Measurements from ENCODE around the gene ARID1B. TPM values are rescaled to one million over a fixed set of nuclear protein-coding genes. Genes with fewer than 3 reads are reported as not detected.
A peak's percentile ranks its signal among the peaks of the same experiment; 100 is the strongest.

ARID1B gene
- total and polyA plus RNA-seq, 2 donors (not counting 1 experiment from before 2014, with no cell fraction given), result 47.2 to 280 TPM

GRCh38 chr6:156989159-156989806 lies 212.1 kb downstream of the ARID1B start:
- H4K20me1 ChIP-seq (ENCODE audit: control insufficient read depth, insufficient read depth, low read length, poor library complexity, severe bottlenecking), result peaks cover 83% of the 10 kb centered on the region
- peak overlapping the region; percentile 63 for H3K4me2 ChIP-seq (replicated peaks; ENCODE audit: low read depth, low read length, poor library complexity, severe bottlenecking)
- H3K4me1 ChIP-seq (ENCODE audit: control insufficient read depth in 2 of 2, insufficient read depth in 2 of 2, low read length in 2 of 2), result peaks cover 38 to 57% of the 10 kb centered on the region in 2 donors
- CTCF ChIA-PET, result interaction anchor here (0.8 to 1.7 kb wide), 4 partner anchors 8 to 213 kb away, joined by 3 to 5 read pairs (median 4); no protein-coding TSS in a partner anchor
- DNase-seq (no peak), ATAC-seq (ENCODE audit: low read depth) (no peak)
- no peak for TF ChIP-seq EZH2 (IDR thresholded peaks at IDR 0.05; ENCODE audit: borderline replicate concordance, insufficient read depth, low read depth, low read length, poor library complexity, severe bottlenecking)
- TF ChIP-seq, protein P1, sequence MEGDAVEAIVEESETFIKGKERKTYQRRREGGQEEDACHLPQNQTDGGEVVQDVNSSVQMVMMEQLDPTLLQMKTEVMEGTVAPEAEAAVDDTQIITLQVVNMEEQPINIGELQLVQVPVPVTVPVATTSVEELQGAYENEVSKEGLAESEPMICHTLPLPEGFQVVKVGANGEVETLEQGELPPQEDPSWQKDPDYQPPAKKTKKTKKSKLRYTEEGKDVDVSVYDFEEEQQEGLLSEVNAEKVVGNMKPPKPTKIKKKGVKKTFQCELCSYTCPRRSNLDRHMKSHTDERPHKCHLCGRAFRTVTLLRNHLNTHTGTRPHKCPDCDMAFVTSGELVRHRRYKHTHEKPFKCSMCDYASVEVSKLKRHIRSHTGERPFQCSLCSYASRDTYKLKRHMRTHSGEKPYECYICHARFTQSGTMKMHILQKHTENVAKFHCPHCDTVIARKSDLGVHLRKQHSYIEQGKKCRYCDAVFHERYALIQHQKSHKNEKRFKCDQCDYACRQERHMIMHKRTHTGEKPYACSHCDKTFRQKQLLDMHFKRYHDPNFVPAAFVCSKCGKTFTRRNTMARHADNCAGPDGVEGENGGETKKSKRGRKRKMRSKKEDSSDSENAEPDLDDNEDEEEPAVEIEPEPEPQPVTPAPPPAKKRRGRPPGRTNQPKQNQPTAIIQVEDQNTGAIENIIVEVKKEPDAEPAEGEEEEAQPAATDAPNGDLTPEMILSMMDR (IDR thresholded peaks at IDR 0.05), result no peak
- H3K27me3 ChIP-seq (replicated peaks in 1 of 4; ENCODE audit: control extremely low read depth in 1 of 4, control insufficient read depth in 3 of 4, insufficient read depth in 4 of 4, low read length in 3 of 4), result no peaks in the 10 kb centered on the region
- Mint-ChIP-seq H3K27me3 (no peaks in the 10 kb centered on the region), H3K4me1 (peaks cover 71% of the 10 kb centered on the region), H3K4me3 (peak overlapping the region; percentile 72), H3K27ac (peak overlapping the region; percentile 69), H3K9me3 (ENCODE audit: insufficient read depth) (no peaks in the 10 kb centered on the region)
- POLR2A ChIA-PET, result no interaction called here
- H3K4me3 ChIP-seq (ENCODE audit: control extremely low read depth in 1 of 5, extremely low read depth in 1 of 5, insufficient read depth in 1 of 5, low read depth in 2 of 5, low read length in 4 of 5), result no peak overlapping the region
- intact Hi-C loops (cut with micrococcal nuclease), result loop anchor here (2.0 kb wide), 1 partner anchor 20 kb away; no protein-coding TSS in a partner anchor
- H3K9me3 ChIP-seq (ENCODE audit: control extremely low read depth in 1 of 3, control insufficient read depth in 2 of 3, insufficient read depth in 1 of 3, low read length in 2 of 3), result no peaks in the 10 kb centered on the region
- 100% methylated on average over 3 of the region's 8 CpGs for WGBS (ENCODE audit: insufficient coverage)
- no peak overlapping the region for H2AFZ ChIP-seq (ENCODE audit: insufficient read depth, low read depth, low read length, poor library complexity, severe bottlenecking)
- peaks cover 100% of the 10 kb centered on the region for H3K79me2 ChIP-seq (ENCODE audit: control insufficient read depth, insufficient read depth, low read length)
- no peaks in the 10 kb centered on the region for H3K36me3 ChIP-seq (replicated peaks in 1 of 2; ENCODE audit: control extremely low read depth in 1 of 2, control insufficient read depth in 1 of 2, extremely low read depth in 1 of 2, insufficient read depth in 2 of 2, low read length in 1 of 2)
- no peak overlapping the region for H3K9ac ChIP-seq (ENCODE audit: low read length)
- H3K27ac ChIP-seq (ENCODE audit: low read length in 2 of 2), result peak overlapping the region; percentile 16 to 53
